IMR-90 (cell line): Measurements from ENCODE around the gene BACE1. TPM values are rescaled to one million over a fixed set of nuclear protein-coding genes. Genes with fewer than 3 reads are reported as not detected.
"Not testable (repeated sequence)": the region's sequence is repeated elsewhere in the genome, so short reads cannot be mapped to it uniquely, and the experiment has no call there.

Experiments
- ATAC-seq: fragments of 200-7000 bp; cut with Tn5 transposase; 2 replicates; pipeline ENCODE4 v1.9.1; 2020; ENCODE audit warnings: low read depth, mild to moderate bottlenecking, moderate library complexity
- BruUV-seq: library from RNA; stranded (reverse); fragments of 400-500 nt; replicated peaks from 2 replicates; lab custom pipeline; 2021; lab: Mats Ljungman, UMichigan
- CTCF ChIA-PET: fragments of 300-600 bp; formaldehyde crosslinking; extraction: SDS; loops from one replicate; lab custom pipeline; 2021; ENCODE audit warnings: antibody characterized with exemption; lab: Yijun Ruan, JAX
- POLR2A ChIA-PET: fragments of 300-600 bp; sonication (Branson Sonifier 250); formaldehyde crosslinking; loops from one replicate; lab custom pipeline; 2022; ENCODE audit warnings: antibody characterized with exemption; ENCODE audit not compliant: unreplicated experiment; lab: Charles Lee
- DNase-seq: peaks from one replicate; pipeline ENCODE4 v3.0.0; 2013
- H2AFZ ChIP-seq: replicated peaks from 2 replicates; pipeline ENCODE3; 2013; ENCODE audit warnings: low read length, mild to moderate bottlenecking; ENCODE audit not compliant: poor library complexity
- H2AK5ac ChIP-seq: 2 replicates; pipeline ENCODE4 v1.6.1; 2013; ENCODE audit warnings: low read depth, low read length, inconsistent platforms
- H2AK9ac ChIP-seq: replicated peaks from 2 replicates; pipeline ENCODE3; 2013; ENCODE audit warnings: mild to moderate bottlenecking, low read depth, low read length, moderate library complexity; ENCODE audit not compliant: poor library complexity
- H2BK120ac ChIP-seq: 2 replicates; pipeline ENCODE4 v1.6.1; 2013; ENCODE audit warnings: low read depth, low read length, inconsistent platforms
- H2BK15ac ChIP-seq: 3 replicates; pipeline ENCODE4 v1.6.1; 2013; ENCODE audit warnings: low read depth, low read length, inconsistent platforms
- H2BK20ac ChIP-seq: 2 replicates; pipeline ENCODE4 v1.6.1; 2013; ENCODE audit warnings: low read depth, mild to moderate bottlenecking, inconsistent platforms, low read length, moderate library complexity
- H2BK5ac ChIP-seq: 2 replicates; pipeline ENCODE4 v1.6.1; 2013; ENCODE audit warnings: mild to moderate bottlenecking, low read depth, low read length, inconsistent platforms; ENCODE audit not compliant: poor library complexity, severe bottlenecking
- H3K14ac ChIP-seq: replicated peaks from 2 replicates; pipeline ENCODE4 v1.6.1; 2013; ENCODE audit warnings: low read depth, low read length, inconsistent platforms
- H3K18ac ChIP-seq: 2 replicates; pipeline ENCODE4 v1.6.1; 2013; ENCODE audit warnings: low read depth, low read length, control low read depth
- H3K23ac ChIP-seq: 2 replicates; pipeline ENCODE4 v1.6.1; 2013; ENCODE audit warnings: low read depth, low read length, inconsistent platforms
- H3K27ac ChIP-seq: 2 replicates; pipeline ENCODE4 v1.5.1; 2013; ENCODE audit warnings: mild to moderate bottlenecking, control low read depth, low read length; ENCODE audit not compliant: insufficient read depth
- H3K27me3 ChIP-seq: 2 replicates; pipeline ENCODE4 v1.6.1; 2013; ENCODE audit warnings: low read length; ENCODE audit not compliant: control insufficient read depth, insufficient read depth
- H3K36me3 ChIP-seq: 2 replicates; pipeline ENCODE4 v1.6.1; 2013; ENCODE audit warnings: low read length, mixed read lengths; ENCODE audit not compliant: control insufficient read depth, insufficient read depth
- H3K4ac ChIP-seq: 2 replicates; pipeline ENCODE4 v1.6.1; 2013; ENCODE audit warnings: low read depth, low read length, inconsistent platforms
- H3K4me1 ChIP-seq: 2 replicates; pipeline ENCODE4 v1.6.1; 2013; ENCODE audit warnings: low read length, mixed read lengths; ENCODE audit not compliant: control insufficient read depth, insufficient read depth
- H3K4me2 ChIP-seq: 2 replicates; pipeline ENCODE4 v1.6.1; 2013; ENCODE audit warnings: low read depth, mild to moderate bottlenecking, control low read depth, low read length, moderate library complexity
- H3K4me3 ChIP-seq: 2 replicates; pipeline ENCODE4 v1.5.1; 2013; ENCODE audit warnings: low read depth, mild to moderate bottlenecking, control low read depth, low read length, moderate library complexity; ENCODE audit not compliant: insufficient read depth
- H3K56ac ChIP-seq: 2 replicates; pipeline ENCODE4 v1.6.1; 2013; ENCODE audit warnings: low read length, inconsistent platforms; ENCODE audit not compliant: insufficient read depth; ENCODE audit errors: extremely low read depth
- H3K79me1 ChIP-seq, 2 experiments: 2 replicates each; pipeline ENCODE4 v1.6.1; 2013; ENCODE audit warnings: low read length in 2 of 2, inconsistent platforms in 1 of 2, low read depth in 1 of 2
- H3K9ac ChIP-seq: 2 replicates; pipeline ENCODE4 v1.6.1; 2013; ENCODE audit warnings: low read depth, low read length, control low read depth
- H3K9me1 ChIP-seq: 2 replicates; pipeline ENCODE4 v1.6.1; 2013; ENCODE audit warnings: low read length, inconsistent platforms; ENCODE audit not compliant: insufficient read depth
- H3K9me3 ChIP-seq: 2 replicates; pipeline ENCODE4 v1.6.1; 2013; ENCODE audit warnings: low read length; ENCODE audit not compliant: control insufficient read depth, insufficient read depth
- H4K20me1 ChIP-seq: 2 replicates; pipeline ENCODE4 v1.6.1; 2013; ENCODE audit warnings: low read length, inconsistent platforms; ENCODE audit not compliant: insufficient read depth
- H4K5ac ChIP-seq: 2 replicates; pipeline ENCODE4 v1.6.1; 2013; ENCODE audit warnings: mild to moderate bottlenecking, low read depth, low read length, control low read depth
- H4K8ac ChIP-seq, 2 experiments: 2 replicates each; pipeline ENCODE4 v1.6.1; 2013; ENCODE audit warnings: low read depth in 2 of 2, low read length in 2 of 2, control low read depth in 1 of 2, inconsistent platforms in 1 of 2
- H4K91ac ChIP-seq: 2 replicates; pipeline ENCODE4 v1.6.1; 2013; ENCODE audit warnings: low read depth, low read length, inconsistent platforms; ENCODE audit not compliant: insufficient read depth
- WGBS, 2 experiments: methylation state at CpG; one replicate each; pipeline versions ENCODE4 v1.1.5 to v1.1.7; 2013; ENCODE audit warnings: missing lambda C conversion rate in 2 of 2; ENCODE audit not compliant: insufficient read length in 1 of 2; ENCODE audit errors: extremely low coverage in 2 of 2; 5-methylcytosine and 5-hydroxymethylcytosine counted together
- dilution Hi-C: fragments of 300-500 bp; cut with HindIII; formaldehyde crosslinking; loops from one replicate; pipeline ENCODE4 v1.14.3; 2018; ENCODE audit warnings: low sequenced_read_pairs; ENCODE audit not compliant: unreplicated experiment
- in situ Hi-C: fragments of 300-500 bp; cut with MboI; formaldehyde crosslinking; loops from 3 replicates; pipeline ENCODE4 v1.14.3; 2019; ENCODE audit warnings: low sequenced_read_pairs, inconsistent platforms, mixed read lengths
- intact Hi-C: fragments of 100-400 bp; cut with micrococcal nuclease; formaldehyde crosslinking; loops from 2 replicates; pipeline ENCODE4 v1.10.0; 2022
- polyA plus RNA-seq, 3 experiments: library from polyadenylated mRNA; depleted of rRNA; stranded (reverse); fragments of >200 nt; gene quantifications; 2 replicates each; pipeline ENCODE4 v1.2.3, GENCODE V29; 2012; ENCODE audit warnings: low replicate concordance in 1 of 3
- total RNA-seq: library from RNA; depleted of rRNA; stranded (reverse); fragments of >200 nt; gene quantifications from 2 replicates; pipeline ENCODE4 v1.2.3, GENCODE V29; 2012

The BACE1 gene
- total and polyA plus RNA-seq, 2 of the 4 experiments (the other 2 are of a cell fraction) = 27.6 to 50.6 TPM

DNA sequence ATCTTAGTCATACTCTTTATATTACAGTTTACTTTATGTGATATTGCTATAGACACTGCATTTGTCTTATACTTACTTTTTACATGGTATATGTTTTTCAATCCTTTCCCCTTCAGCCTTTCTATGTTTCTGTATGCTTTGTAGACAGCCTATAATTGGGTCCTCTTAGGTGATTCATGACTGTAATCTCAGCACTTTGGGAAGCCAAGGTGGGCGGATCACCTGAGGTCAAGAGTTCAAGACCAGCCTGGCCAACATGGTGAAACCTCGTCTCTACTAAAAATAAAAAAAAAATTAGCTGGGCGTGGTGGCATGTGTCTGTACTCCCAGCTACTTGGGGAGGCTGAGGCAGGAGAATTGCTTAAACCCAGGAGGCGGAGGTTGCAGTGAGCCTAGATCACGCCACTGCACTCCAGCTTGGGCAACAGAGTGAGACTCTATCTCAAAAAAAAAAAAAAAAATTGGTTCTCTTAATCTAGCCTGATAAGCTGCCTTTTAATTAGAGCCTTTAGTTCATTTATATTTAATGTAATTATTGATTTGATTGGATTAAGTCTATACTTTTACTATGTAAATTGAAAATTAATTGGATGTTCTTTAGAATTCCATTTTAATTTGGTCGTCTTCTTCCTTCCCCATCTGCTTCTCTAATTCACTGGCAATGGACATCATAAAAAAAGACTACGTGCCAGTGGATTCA is 51.3 kb downstream of the BACE1 start:
- H4K20me1 ChIP-seq, H2BK5ac ChIP-seq, H3K9me1 ChIP-seq, H4K5ac ChIP-seq, H3K4me2 ChIP-seq, H2AFZ ChIP-seq, H4K8ac ChIP-seq, H3K4me3 ChIP-seq, H3K4me1 ChIP-seq, H3K27me3 ChIP-seq, H3K9me3 ChIP-seq, H2BK120ac ChIP-seq, H2AK5ac ChIP-seq, H4K91ac ChIP-seq, intact Hi-C loops, POLR2A ChIA-PET, ATAC-seq, dilution Hi-C loops, H3K79me1 ChIP-seq, H3K18ac ChIP-seq, BruUV-seq, H3K36me3 ChIP-seq, H3K23ac ChIP-seq, H3K9ac ChIP-seq, H2AK9ac ChIP-seq, H2BK15ac ChIP-seq, H3K27ac ChIP-seq, H3K14ac ChIP-seq, DNase-seq, in situ Hi-C loops, H3K56ac ChIP-seq, H2BK20ac ChIP-seq, H3K4ac ChIP-seq: not testable (repeated sequence)
- CTCF ChIA-PET = interaction anchor here (0.6 kb wide), 3 partner anchors 11 to 1612 kb away, joined by 3 to 5 read pairs (median 5); partner anchors contain the start of gene PCSK7
- WGBS, 2 experiments = 90% methylated on average over 2 of the region's 7 CpGs; no CpG with 5 or more reads in 1 of the 2 experiments
